Hepatocyte (in vitro differentiated cells): ENCODE results near the gene KIF7. TPM values are rescaled to one million over a fixed set of nuclear protein-coding genes. Genes with fewer than 3 reads are reported as not detected.

ENCODE experiments used
- DNase-seq: peaks from one replicate; pipeline ENCODE4 v3.0.0-alpha.2; 2016; ENCODE audit warnings: low spot score
- H2AFZ ChIP-seq: fragments of 200-600 bp; sonication (generic); 2 replicates; pipeline ENCODE4 v1.6.0; 2016; ENCODE audit warnings: antibody characterized with exemption, mild to moderate bottlenecking
- H3K27ac ChIP-seq: fragments of 200-600 bp; sonication (generic); 2 replicates; pipeline ENCODE4 v1.5.1; 2016; ENCODE audit warnings: mild to moderate bottlenecking
- H3K27me3 ChIP-seq: fragments of 200-600 bp; sonication (generic); 2 replicates; pipeline ENCODE4 v1.6.1; 2016
- H3K36me3 ChIP-seq: fragments of 200-600 bp; sonication (generic); replicated peaks from 2 replicates; pipeline ENCODE4 v1.5.1; 2016; ENCODE audit warnings: low read depth; ENCODE audit not compliant: insufficient read depth
- H3K4me1 ChIP-seq: fragments of 200-600 bp; sonication (generic); 2 replicates; pipeline ENCODE4 v1.5.1; 2016; ENCODE audit warnings: mild to moderate bottlenecking, moderate library complexity; ENCODE audit not compliant: insufficient read depth
- H3K4me2 ChIP-seq: fragments of 200-600 bp; sonication (generic); 2 replicates; pipeline ENCODE4 v1.6.0; 2016
- H3K4me3 ChIP-seq: fragments of 200-600 bp; sonication (generic); 2 replicates; pipeline ENCODE4 v1.5.1; 2016; ENCODE audit warnings: mild to moderate bottlenecking
- H3K79me2 ChIP-seq: fragments of 200-600 bp; sonication (generic); 2 replicates; pipeline ENCODE4 v1.6.0; 2017; ENCODE audit warnings: mild to moderate bottlenecking
- H3K9me2 ChIP-seq: fragments of 200-600 bp; sonication (generic); replicated peaks from 2 replicates; pipeline ENCODE4 v1.6.0; 2017; ENCODE audit warnings: mild to moderate bottlenecking; ENCODE audit not compliant: insufficient read depth
- H3K9me3 ChIP-seq: fragments of 200-600 bp; sonication (generic); 2 replicates; pipeline ENCODE4 v1.5.1; 2016; ENCODE audit warnings: low read depth, mild to moderate bottlenecking
- H4K20me1 ChIP-seq: fragments of 200-600 bp; sonication (generic); 2 replicates; pipeline ENCODE4 v1.6.0; 2016; ENCODE audit warnings: mild to moderate bottlenecking; ENCODE audit not compliant: insufficient read depth, poor library complexity, severe bottlenecking
- CTCF ChIP-seq: fragments of 200-600 bp; sonication (generic); IDR thresholded peaks from 2 replicates; pipeline ENCODE4 v1.5.1; 2016; ENCODE audit warnings: antibody characterized with exemption, mild to moderate bottlenecking; ENCODE audit not compliant: poor library complexity
- EZH2 ChIP-seq: fragments of 200-600 bp; sonication (generic); IDR thresholded peaks from 2 replicates; pipeline ENCODE4 v1.6.1; 2016; ENCODE audit warnings: antibody characterized with exemption, mild to moderate bottlenecking, borderline replicate concordance
- EZH2phosphoT487 ChIP-seq: fragments of 200-600 bp; sonication (generic); IDR thresholded peaks from one replicate; pipeline ENCODE4 v1.6.1; 2018; ENCODE audit warnings: antibody characterized with exemption, mild to moderate bottlenecking, low read depth, moderate library complexity; ENCODE audit not compliant: unreplicated experiment, severe bottlenecking
- WGBS: methylation state at CpG from one replicate; pipeline ENCODE4 v1.1.6; 2016; ENCODE audit warnings: low lambda C conversion rate; ENCODE audit errors: missing lambda C conversion rate; 5-methylcytosine and 5-hydroxymethylcytosine counted together
- polyA plus RNA-seq: library from polyadenylated mRNA; unstranded; fragments of >200 nt; fragmentation: Nextera tagmentation; extraction: Ambion mirVana; gene quantifications from 2 replicates; pipeline ENCODE4 v1.2.1, GENCODE V29; 2016
- total RNA-seq: library from RNA; depleted of rRNA; stranded (reverse); fragments of >200 nt; gene quantifications from 2 replicates; pipeline ENCODE4 v1.2.3, GENCODE V29; 2014

The KIF7 gene
- total and polyA plus RNA-seq, 2 experiments from 2014 or later: 3.1 to 5.3 TPM

- H3K27me3 ChIP-seq: no peaks in the 10 kb centered on the region
- H3K4me3 ChIP-seq: no peak within 1 kb of the TSS
- WGBS: 90% methylated on average over 2 of the region's 2 CpGs
- H3K4me1 ChIP-seq: no peaks in the 10 kb centered on the region
- H3K27ac ChIP-seq: peak within 1 kb of the TSS; percentile 51
- no peak for DNase-seq
- H3K9me3 ChIP-seq: no peaks in the 10 kb centered on the region
- no peak within 1 kb of the TSS for H3K4me2 ChIP-seq
- TF ChIP-seq CTCF (no peak), EZH2phosphoT487 (no peak), EZH2 (no peak)
- H3K36me3 ChIP-seq: no peaks in the 10 kb centered on the region
- H2AFZ ChIP-seq: no peak within 1 kb of the TSS
- H3K79me2 ChIP-seq: no peaks in the 10 kb centered on the region
- no peaks in the 10 kb centered on the region for H3K9me2 ChIP-seq
- no peaks in the 10 kb centered on the region for H4K20me1 ChIP-seq
Observed at GRCh38 chr15:89679212-89679611, 23.9 kb upstream of the KIF7 start, which contains the start of gene PLIN1. Gene PLIN1 (minus strand): TSS chr15:89679367. CDS start chr15:89677489, 1,878 bp downstream.

- H3K79me2 ChIP-seq: no peaks in the 10 kb centered on the region
- TF ChIP-seq EZH2 (no peak), EZH2phosphoT487 (no peak), CTCF (no peak)
- no peaks in the 10 kb centered on the region for H3K4me1 ChIP-seq
- H3K27me3 ChIP-seq: no peaks in the 10 kb centered on the region
- H3K36me3 ChIP-seq: no peaks in the 10 kb centered on the region
- no peaks in the 10 kb centered on the region for H3K9me2 ChIP-seq
- no peak for DNase-seq
- H3K9me3 ChIP-seq: no peaks in the 10 kb centered on the region
- H4K20me1 ChIP-seq: no peaks in the 10 kb centered on the region
- no peak overlapping the region for H3K27ac ChIP-seq
- H3K4me2 ChIP-seq: no peak overlapping the region
- 92% methylated on average over 1 of the region's 1 CpG for WGBS
- no peak overlapping the region for H2AFZ ChIP-seq
- no peak overlapping the region for H3K4me3 ChIP-seq
Observed at GRCh38 chr15:89677381-89677780, 22.1 kb upstream of the KIF7 start.

GRCh38 chr15:89675606-89676005 lies 20.3 kb upstream of the KIF7 start:
- no peak for DNase-seq
- no peak overlapping the region for H3K4me2 ChIP-seq
- H3K27ac ChIP-seq: no peak overlapping the region
- no peak for TF ChIP-seq CTCF
- TF ChIP-seq EZH2: no peak
- no peak for TF ChIP-seq EZH2phosphoT487
- H3K4me1 ChIP-seq: no peaks in the 10 kb centered on the region
- no peaks in the 10 kb centered on the region for H3K9me2 ChIP-seq
- no peaks in the 10 kb centered on the region for H3K9me3 ChIP-seq
- no peaks in the 10 kb centered on the region for H3K36me3 ChIP-seq
- no peaks in the 10 kb centered on the region for H3K79me2 ChIP-seq
- WGBS: 81% methylated on average over 6 of the region's 6 CpGs
- H3K27me3 ChIP-seq: no peaks in the 10 kb centered on the region
- no peaks in the 10 kb centered on the region for H4K20me1 ChIP-seq
- no peak overlapping the region for H2AFZ ChIP-seq
- H3K4me3 ChIP-seq: no peak overlapping the region

- no peaks in the 10 kb centered on the region for H3K36me3 ChIP-seq
- no peak overlapping the region for H2AFZ ChIP-seq
- H3K4me3 ChIP-seq: no peak overlapping the region
- no peaks in the 10 kb centered on the region for H4K20me1 ChIP-seq
- H3K79me2 ChIP-seq: no peaks in the 10 kb centered on the region
- H3K4me1 ChIP-seq: no peaks in the 10 kb centered on the region
- H3K27me3 ChIP-seq: no peaks in the 10 kb centered on the region
- no peaks in the 10 kb centered on the region for H3K9me3 ChIP-seq
- no peak overlapping the region for H3K4me2 ChIP-seq
- no peak for TF ChIP-seq CTCF
- H3K9me2 ChIP-seq: no peaks in the 10 kb centered on the region
- no peak for DNase-seq
- 84% methylated on average over 4 of the region's 4 CpGs for WGBS
- H3K27ac ChIP-seq: no peak overlapping the region
Observed at GRCh38 chr15:89674526-89674925, 19.3 kb upstream of the KIF7 start.
